HG02884 (cell line): ENCODE results near the gene TM9SF2.
"Not testable (repeated sequence)": the region's sequence is repeated elsewhere in the genome, so short reads cannot be mapped to it uniquely, and the experiment has no call there.

ENCODE experiments used
- ATAC-seq: cut with Tn5 transposase; IDR thresholded peaks from one replicate; pipeline ENCODE4 v1.9.1; 2021; ENCODE audit warnings: mild to moderate bottlenecking, moderate library complexity; ENCODE audit not compliant: unreplicated experiment

TM9SF2 gene

GRCh38 chr13:99527301-99527700 is 26.0 kb downstream of the TM9SF2 start:
- ATAC-seq = no peak

- peak; percentile 70 for ATAC-seq
Observed at GRCh38 chr13:99528547-99528946, 27.3 kb downstream of the TM9SF2 start.

GRCh38 chr13:99536023-99536422 is 34.8 kb downstream of the TM9SF2 start:
- no peak for ATAC-seq

- ATAC-seq = no peak
Observed at GRCh38 chr13:99540530-99540929, 39.3 kb downstream of the TM9SF2 start.

- ATAC-seq = peak; percentile 98
Observed at GRCh38 chr13:99542788-99543406, 41.6 kb downstream of the TM9SF2 start.

- no peak for ATAC-seq
Observed at GRCh38 chr13:99545361-99545760, 44.1 kb downstream of the TM9SF2 start.

GRCh38 chr13:99545979-99546378 is 44.7 kb downstream of the TM9SF2 start:
- ATAC-seq = no peak

GRCh38 chr13:99546878-99547277 is 45.6 kb downstream of the TM9SF2 start:
- no peak for ATAC-seq

GRCh38 chr13:99548448-99548847 is 47.2 kb downstream of the TM9SF2 start:
- ATAC-seq = peak; percentile 67

GRCh38 chr13:99553033-99553432 is 51.8 kb downstream of the TM9SF2 start:
- ATAC-seq = no peak

- no peak for ATAC-seq
Observed at GRCh38 chr13:99555149-99555548, 53.9 kb downstream of the TM9SF2 start.

GRCh38 chr13:99556867-99557443 is 55.7 kb downstream of the TM9SF2 start:
- ATAC-seq = no peak

GRCh38 chr13:99558570-99559180 is 57.4 kb downstream of the TM9SF2 start:
- ATAC-seq = no peak

GRCh38 chr13:99559560-99559959 is 58.3 kb downstream of the TM9SF2 start:
- ATAC-seq = no peak

- ATAC-seq = no peak
Observed at GRCh38 chr13:99563404-99563803, 62.1 kb downstream of the TM9SF2 start.

- ATAC-seq = no peak
Observed at GRCh38 chr13:99564386-99564785, 63.1 kb downstream of the TM9SF2 start.

- ATAC-seq = no peak
Observed at GRCh38 chr13:99565478-99566124, 64.3 kb downstream of the TM9SF2 start.

GRCh38 chr13:99566125-99567083 is 65.1 kb downstream of the TM9SF2 start:
- ATAC-seq = peak; percentile 48

GRCh38 chr13:99568901-99569300 is 67.6 kb downstream of the TM9SF2 start:
- ATAC-seq = not testable (repeated sequence)

- no peak for ATAC-seq
Observed at GRCh38 chr13:99572131-99572530, 70.9 kb downstream of the TM9SF2 start.

GRCh38 chr13:99572921-99573320 is 71.6 kb downstream of the TM9SF2 start:
- ATAC-seq = no peak
